ENCODE results near the gene CYB5RL. TPM values are rescaled to one million over a fixed set of nuclear protein-coding genes. Genes with fewer than 3 reads are reported as not detected.
A peak's percentile ranks its signal among the peaks of the same experiment; 100 is the strongest.

The CYB5RL gene
- total RNA-seq, 1 donor from 2014 or later, result 16.0 TPM

DNA sequence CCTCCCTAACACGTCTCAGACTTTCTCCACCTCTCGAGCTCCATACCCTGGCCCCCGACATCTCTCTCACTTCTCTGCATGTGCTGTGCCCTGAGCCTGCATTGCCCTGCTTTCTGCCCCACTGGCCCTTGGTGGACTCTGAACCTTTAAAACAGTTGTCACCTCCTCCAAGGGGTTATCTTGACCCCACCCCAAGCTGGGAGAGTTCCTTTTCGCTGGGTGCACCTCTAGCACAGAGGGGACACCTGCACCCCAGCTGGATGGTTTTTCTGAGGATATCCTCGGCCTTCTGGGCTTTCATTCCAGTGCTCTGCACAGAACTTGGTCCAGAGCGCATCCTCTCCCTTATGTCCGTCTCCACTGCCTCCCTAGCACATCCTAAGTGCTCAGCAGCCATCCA lies 42.8 kb downstream of the CYB5RL start:
- Mint-ChIP-seq H3K36me3 (ENCODE audit: low read depth) (no peaks in the 10 kb centered on the region), H3K4me3 (no peak overlapping the region), H3K4me1 (peaks cover 11% of the 10 kb centered on the region), H3K27ac (ENCODE audit: unreplicated experiment) (no peak overlapping the region), H3K27me3 (ENCODE audit: low read depth) (no peaks in the 10 kb centered on the region), H3K9me3 (no peaks in the 10 kb centered on the region)
- TF ChIP-seq, protein P1, sequence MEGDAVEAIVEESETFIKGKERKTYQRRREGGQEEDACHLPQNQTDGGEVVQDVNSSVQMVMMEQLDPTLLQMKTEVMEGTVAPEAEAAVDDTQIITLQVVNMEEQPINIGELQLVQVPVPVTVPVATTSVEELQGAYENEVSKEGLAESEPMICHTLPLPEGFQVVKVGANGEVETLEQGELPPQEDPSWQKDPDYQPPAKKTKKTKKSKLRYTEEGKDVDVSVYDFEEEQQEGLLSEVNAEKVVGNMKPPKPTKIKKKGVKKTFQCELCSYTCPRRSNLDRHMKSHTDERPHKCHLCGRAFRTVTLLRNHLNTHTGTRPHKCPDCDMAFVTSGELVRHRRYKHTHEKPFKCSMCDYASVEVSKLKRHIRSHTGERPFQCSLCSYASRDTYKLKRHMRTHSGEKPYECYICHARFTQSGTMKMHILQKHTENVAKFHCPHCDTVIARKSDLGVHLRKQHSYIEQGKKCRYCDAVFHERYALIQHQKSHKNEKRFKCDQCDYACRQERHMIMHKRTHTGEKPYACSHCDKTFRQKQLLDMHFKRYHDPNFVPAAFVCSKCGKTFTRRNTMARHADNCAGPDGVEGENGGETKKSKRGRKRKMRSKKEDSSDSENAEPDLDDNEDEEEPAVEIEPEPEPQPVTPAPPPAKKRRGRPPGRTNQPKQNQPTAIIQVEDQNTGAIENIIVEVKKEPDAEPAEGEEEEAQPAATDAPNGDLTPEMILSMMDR (conservative IDR thresholded peaks at IDR 0.05), result no peak
- no peak for DNase-seq (ENCODE audit: low read depth, low spot score)

DNA sequence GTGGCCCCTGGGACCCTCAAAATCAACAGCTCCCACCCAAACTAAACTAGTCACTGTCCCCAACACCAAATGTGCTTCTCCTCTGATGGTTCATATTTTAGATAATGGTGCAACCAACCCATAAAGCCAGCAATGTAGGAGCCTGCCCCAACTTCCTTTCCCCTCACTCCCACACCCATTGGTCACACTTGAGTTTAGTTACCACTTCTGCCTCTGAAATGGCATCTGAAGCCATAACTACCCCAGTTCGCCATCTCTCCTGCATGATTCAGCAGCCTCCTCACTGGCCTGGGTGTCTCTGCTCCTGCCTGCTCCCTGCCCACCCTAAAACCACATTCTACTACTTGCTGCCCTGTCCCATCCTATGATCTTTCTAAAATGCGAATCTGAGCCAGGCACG lies 43.6 kb downstream of the CYB5RL start:
- Mint-ChIP-seq H3K27me3 (ENCODE audit: low read depth) (no peaks in the 10 kb centered on the region), H3K4me1 (peaks cover 11% of the 10 kb centered on the region), H3K27ac (ENCODE audit: unreplicated experiment) (peak overlapping the region; percentile 54), H3K9me3 (no peaks in the 10 kb centered on the region), H3K36me3 (ENCODE audit: low read depth) (no peaks in the 10 kb centered on the region), H3K4me3 (no peak overlapping the region)
- TF ChIP-seq, protein P1 (conservative IDR thresholded peaks at IDR 0.05), result no peak
- no peak for DNase-seq (ENCODE audit: low read depth, low spot score)

DNA sequence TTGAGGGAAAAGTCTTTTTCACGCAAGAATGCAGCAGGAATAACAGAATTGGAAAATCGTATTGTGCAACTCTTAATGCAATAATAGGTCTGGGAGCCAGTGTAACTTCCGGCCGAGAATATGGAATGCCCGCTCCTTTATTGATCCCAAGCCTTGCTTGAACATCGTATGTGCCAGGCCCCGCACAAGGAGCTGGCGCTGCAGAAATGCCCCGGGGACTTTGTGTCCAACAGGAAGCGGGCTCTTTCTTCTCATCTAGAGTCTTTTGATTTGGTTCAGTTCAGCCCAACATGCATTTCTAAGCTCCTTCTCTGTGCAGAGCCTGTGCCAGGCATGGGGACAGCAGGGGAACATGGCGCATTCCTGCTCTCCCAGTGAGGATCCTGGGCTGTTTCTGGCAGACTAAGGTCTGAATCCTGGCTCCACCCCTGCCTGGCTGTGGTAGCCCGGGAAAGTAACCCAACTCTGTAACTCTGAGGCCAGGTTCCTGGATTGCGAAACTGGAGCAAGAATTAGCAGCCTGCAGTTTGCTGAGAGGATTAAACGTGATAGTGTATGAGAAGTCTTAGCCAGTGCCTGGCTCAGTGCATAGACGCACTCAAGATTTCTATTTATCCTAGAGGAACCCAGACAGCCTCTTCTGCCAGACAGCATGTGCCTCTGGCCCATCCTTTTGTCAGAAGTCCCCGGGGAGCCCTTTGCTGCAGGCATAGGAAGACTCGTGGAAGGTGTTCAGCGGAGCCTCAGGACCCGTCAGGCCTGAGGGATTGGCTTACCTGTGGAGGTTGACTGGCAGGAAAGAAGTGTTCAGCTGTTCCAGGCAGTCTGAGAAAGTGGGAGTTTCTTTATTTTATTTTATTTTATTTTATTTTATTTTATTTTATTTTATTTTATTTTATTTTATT lies 46.0 kb downstream of the CYB5RL start:
- peak overlapping the region; percentile 72 for H3K27ac Mint-ChIP-seq (ENCODE audit: unreplicated experiment)
- DNase-seq (ENCODE audit: low read depth, low spot score), result no peak
- TF ChIP-seq, protein P1 (conservative IDR thresholded peaks at IDR 0.05), result no peak
- no peak overlapping the region for H3K4me3 Mint-ChIP-seq
- H3K9me3 Mint-ChIP-seq, result no peaks in the 10 kb centered on the region
- peaks cover 16% of the 10 kb centered on the region for H3K4me1 Mint-ChIP-seq
- H3K36me3 Mint-ChIP-seq (ENCODE audit: low read depth), result no peaks in the 10 kb centered on the region
- H3K27me3 Mint-ChIP-seq (ENCODE audit: low read depth), result no peaks in the 10 kb centered on the region

DNA sequence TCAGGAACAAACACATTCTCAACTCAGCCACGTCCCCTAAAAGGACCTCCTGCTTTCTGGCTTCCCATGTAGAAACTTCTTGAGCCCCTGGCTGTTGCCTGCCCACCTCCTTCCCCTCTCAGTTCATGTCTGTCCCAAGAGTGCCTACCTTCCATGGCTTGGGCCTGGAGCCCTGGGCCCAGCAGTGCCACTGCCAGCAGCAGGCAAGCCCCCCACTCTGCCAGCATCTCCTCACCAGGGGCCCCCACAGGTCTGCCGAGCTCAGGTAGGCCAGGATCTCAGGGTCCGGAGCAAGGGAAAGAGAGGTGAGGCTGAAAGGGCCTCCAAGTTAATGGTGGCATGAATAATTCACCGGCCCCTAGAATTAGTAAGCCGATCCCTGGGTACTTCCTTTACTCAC lies 47.1 kb downstream of the CYB5RL start, which contains the start of gene CDCP2:
CDCP2 (minus strand) TSS at position 305 of the 400 bp plus-strand sequence; CDS start at position 227, 78 bp downstream.
- Mint-ChIP-seq H3K4me1 (peaks cover 16% of the 10 kb centered on the region), H3K36me3 (ENCODE audit: low read depth) (no peaks in the 10 kb centered on the region), H3K27me3 (ENCODE audit: low read depth) (no peaks in the 10 kb centered on the region), H3K27ac (ENCODE audit: unreplicated experiment) (peak within 1 kb of the TSS; percentile 72), H3K4me3 (no peak within 1 kb of the TSS), H3K9me3 (no peaks in the 10 kb centered on the region)
- TF ChIP-seq, protein P1 (conservative IDR thresholded peaks at IDR 0.05), result no peak
- DNase-seq (ENCODE audit: low read depth, low spot score), result no peak

DNA sequence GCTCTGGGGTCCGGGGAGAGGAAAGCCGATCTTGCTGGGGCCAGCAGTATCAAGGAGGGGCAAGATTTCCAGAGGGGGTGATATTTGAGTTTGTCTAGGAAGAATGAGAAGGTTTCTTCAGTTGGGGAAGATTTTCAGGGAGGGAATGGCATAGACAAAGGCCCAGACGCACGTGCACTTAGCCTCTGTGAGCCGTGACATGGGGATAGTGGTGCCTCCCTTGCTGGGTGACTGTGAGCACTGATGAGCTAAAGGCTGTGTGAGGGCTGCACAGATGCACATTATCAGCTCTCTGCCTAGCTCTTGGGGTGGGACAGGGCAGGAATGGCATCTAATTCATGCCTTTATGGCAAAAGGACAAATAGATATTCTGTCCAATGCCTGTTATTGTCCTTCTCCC lies 48.8 kb downstream of the CYB5RL start:
- DNase-seq (ENCODE audit: low read depth, low spot score), result no peak
- Mint-ChIP-seq H3K36me3 (ENCODE audit: low read depth) (no peaks in the 10 kb centered on the region), H3K27ac (ENCODE audit: unreplicated experiment) (peak overlapping the region; percentile 95), H3K9me3 (no peaks in the 10 kb centered on the region), H3K4me3 (no peak overlapping the region), H3K4me1 (peaks cover 16% of the 10 kb centered on the region), H3K27me3 (ENCODE audit: low read depth) (no peaks in the 10 kb centered on the region)
- TF ChIP-seq, protein P1 (conservative IDR thresholded peaks at IDR 0.05), result no peak

Other genes with a start within 250 kb of the CYB5RL start
- not detected in 2 replicates for gene LDLRAD1, start 181.8 kb downstream of the CYB5RL start, total RNA-seq
- gene TMEM59, start 146.8 kb downstream of the CYB5RL start, total RNA-seq, result 103 and 105 TPM in 2 replicates
- gene TCEANC2, start 146.4 kb downstream of the CYB5RL start, total RNA-seq, result 8.5 and 8.7 TPM in 2 replicates
- not detected in 2 replicates for gene CDCP2, start 47.0 kb downstream of the CYB5RL start, total RNA-seq
- 96.2 and 97.5 TPM in 2 replicates for gene MRPL37, start 137 bp upstream of the CYB5RL start, total RNA-seq
- 94.3 and 99.0 TPM in 2 replicates for gene SSBP3, start 206.4 kb upstream of the CYB5RL start, total RNA-seq